ENCODE results near the gene TSPAN18. TPM values are rescaled to one million over a fixed set of nuclear protein-coding genes. Genes with fewer than 3 reads are reported as not detected.

The TSPAN18 gene
- total RNA-seq, 1 donor from 2014 or later = 2.8 TPM

GRCh38 chr11:44943696-44944095, 216.9 kb downstream of the TSPAN18 start:
- Mint-ChIP-seq H3K27me3 (no peaks in the 10 kb centered on the region), H3K9me3 (no peaks in the 10 kb centered on the region), H3K36me3 (ENCODE audit: low read depth) (peaks cover 29% of the 10 kb centered on the region), H3K4me3 (peak overlapping the region; percentile 76), H3K27ac (peak overlapping the region; percentile 80), H3K4me1 (peaks cover 97% of the 10 kb centered on the region)
- DNase-seq (no peak), ATAC-seq (ENCODE audit: low read depth) (no peak)
- intact Hi-C loops (cut with micrococcal nuclease) = loop anchor here (1.0 to 10.0 kb wide), 6 partner anchors 9 to 1761 kb away; partner anchors contain the start of genes ARHGAP1, SLC35C1 and ZNF408
- POLR2A ChIA-PET = interaction anchor here (0.7 to 1.8 kb wide), 9 partner anchors 14 to 905 kb away, joined by 3 to 17 read pairs (median 4); no protein-coding TSS in a partner anchor
- CTCF ChIA-PET = interaction anchor here (1.2 to 24.5 kb wide), 3 partner anchors 85 to 161 kb away, joined by 3 to 1010 read pairs (median 5); no protein-coding TSS in a partner anchor
- no peak for TF ChIP-seq CTCF (IDR thresholded peaks at IDR 0.05)

- Mint-ChIP-seq H3K27me3 (no peaks in the 10 kb centered on the region), H3K9me3 (no peaks in the 10 kb centered on the region), H3K4me3 (no peak overlapping the region), H3K27ac (peak overlapping the region; percentile 66), H3K4me1 (peaks cover 99% of the 10 kb centered on the region), H3K36me3 (ENCODE audit: low read depth) (peaks cover 33% of the 10 kb centered on the region)
- intact Hi-C loops (cut with micrococcal nuclease) = loop anchor here (5.0 to 10.0 kb wide), 3 partner anchors 33 to 1760 kb away; partner anchors contain the start of genes ARHGAP1, SLC35C1 and ZNF408
- CTCF ChIA-PET = interaction anchor here (1.4 to 24.5 kb wide), 4 partner anchors 7 to 160 kb away, joined by 3 to 1010 read pairs (median 20); no protein-coding TSS in a partner anchor
- ATAC-seq (ENCODE audit: low read depth) (no peak), DNase-seq (no peak)
- POLR2A ChIA-PET = interaction anchor here (0.7 to 2.1 kb wide), 8 partner anchors 82 to 904 kb away, joined by 3 to 9 read pairs (median 4); no protein-coding TSS in a partner anchor
- no peak for TF ChIP-seq CTCF (IDR thresholded peaks at IDR 0.05)
Observed at GRCh38 chr11:44944181-44944852, 217.6 kb downstream of the TSPAN18 start.

GRCh38 chr11:44944853-44945235, 218.1 kb downstream of the TSPAN18 start:
- intact Hi-C loops (cut with micrococcal nuclease) = loop anchor here (5.0 to 10.0 kb wide), 3 partner anchors 32 to 1760 kb away; partner anchors contain the start of genes ARHGAP1, SLC35C1 and ZNF408
- H3K27me3 Mint-ChIP-seq = no peaks in the 10 kb centered on the region
- no peaks in the 10 kb centered on the region for H3K9me3 Mint-ChIP-seq
- H3K4me1 Mint-ChIP-seq = peaks cover 94% of the 10 kb centered on the region
- ATAC-seq (ENCODE audit: low read depth) (no peak), DNase-seq (no peak)
- ChIA-PET POLR2A (interaction anchor here (0.5 to 2.1 kb wide), 9 partner anchors 81 to 386 kb away, joined by 3 to 9 read pairs (median 3); no protein-coding TSS in a partner anchor), CTCF (interaction anchor here (0.9 to 24.5 kb wide), 5 partner anchors 8 to 160 kb away, joined by 3 to 1010 read pairs (median 4); no protein-coding TSS in a partner anchor)
- peak overlapping the region; percentile 66 for H3K27ac Mint-ChIP-seq
- TF ChIP-seq CTCF (IDR thresholded peaks at IDR 0.05) = no peak
- peaks cover 30% of the 10 kb centered on the region for H3K36me3 Mint-ChIP-seq (ENCODE audit: low read depth)
- H3K4me3 Mint-ChIP-seq = no peak overlapping the region

- Mint-ChIP-seq H3K27ac (peak overlapping the region; percentile 66), H3K9me3 (no peaks in the 10 kb centered on the region), H3K4me3 (peak overlapping the region; percentile 46), H3K27me3 (no peaks in the 10 kb centered on the region), H3K4me1 (peaks cover 86% of the 10 kb centered on the region), H3K36me3 (ENCODE audit: low read depth) (peaks cover 25% of the 10 kb centered on the region)
- POLR2A ChIA-PET = interaction anchor here (0.7 to 2.4 kb wide), 7 partner anchors 15 to 336 kb away, joined by 3 to 9 read pairs (median 3); no protein-coding TSS in a partner anchor
- ATAC-seq (ENCODE audit: low read depth) (no peak), DNase-seq (no peak)
- no peak for TF ChIP-seq CTCF (IDR thresholded peaks at IDR 0.05)
- intact Hi-C loops (cut with micrococcal nuclease) = loop anchor here (10.0 kb wide), 2 partner anchors 859 to 1759 kb away; partner anchors contain the start of genes ARHGAP1, SLC35C1 and ZNF408
- CTCF ChIA-PET = interaction anchor here (0.9 to 24.5 kb wide), 5 partner anchors 9 to 159 kb away, joined by 3 to 1010 read pairs (median 4); no protein-coding TSS in a partner anchor
Observed at GRCh38 chr11:44945666-44946065, 218.9 kb downstream of the TSPAN18 start.
